CD4-positive, alpha-beta T cell treated with Interleukin-12 subunit alpha and Interleukin-12 subunit beta, for 1 hour (primary cell): ENCODE results near the gene MERTK.
"Not testable (repeated sequence)": the region's sequence is repeated elsewhere in the genome, so short reads cannot be mapped to it uniquely, and the experiment has no call there.

ENCODE experiments used
- DNase-seq: peaks from one replicate; pipeline ENCODE4 v3.0.0-alpha.2; 2020

The MERTK gene

DNA sequence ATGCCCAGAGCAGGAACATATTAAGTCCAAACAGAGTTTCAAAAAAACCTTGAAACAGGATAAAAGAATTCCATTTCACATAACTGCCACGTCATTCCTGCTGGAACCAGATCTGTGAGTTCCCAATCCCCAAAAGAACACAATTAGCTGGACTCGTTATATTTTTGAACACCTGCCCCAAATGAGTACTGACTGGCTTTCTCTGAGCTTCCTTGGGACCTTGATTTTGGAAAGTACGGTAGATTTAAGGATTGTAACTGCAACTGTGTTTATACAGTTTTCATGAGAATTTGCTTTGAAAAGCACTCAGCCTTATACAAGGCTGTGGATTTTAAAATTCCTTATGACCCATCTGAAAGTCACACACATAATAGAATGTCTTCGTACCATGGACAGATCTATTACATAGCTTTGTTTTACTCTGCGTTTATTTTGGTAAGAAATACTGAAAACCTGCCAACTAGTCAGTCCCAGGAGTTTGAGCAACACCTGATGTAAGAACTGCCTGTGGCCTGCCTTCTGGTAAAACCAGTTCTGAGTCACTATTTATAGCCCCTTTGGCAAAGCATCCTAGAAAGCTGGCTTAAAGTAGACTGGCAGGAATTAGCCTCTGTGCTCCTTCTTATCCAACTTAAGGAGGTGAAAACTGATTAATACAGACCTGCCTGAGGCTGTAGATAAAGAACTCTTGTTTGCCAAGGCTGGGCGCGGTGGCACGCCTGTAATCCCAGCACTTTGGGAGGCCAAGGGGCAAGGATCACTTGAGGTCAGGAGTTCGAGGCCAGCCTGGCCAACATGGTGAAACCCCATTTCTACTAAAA is 48.1 kb downstream of the MERTK start:
- DNase-seq, result no peak

DNA sequence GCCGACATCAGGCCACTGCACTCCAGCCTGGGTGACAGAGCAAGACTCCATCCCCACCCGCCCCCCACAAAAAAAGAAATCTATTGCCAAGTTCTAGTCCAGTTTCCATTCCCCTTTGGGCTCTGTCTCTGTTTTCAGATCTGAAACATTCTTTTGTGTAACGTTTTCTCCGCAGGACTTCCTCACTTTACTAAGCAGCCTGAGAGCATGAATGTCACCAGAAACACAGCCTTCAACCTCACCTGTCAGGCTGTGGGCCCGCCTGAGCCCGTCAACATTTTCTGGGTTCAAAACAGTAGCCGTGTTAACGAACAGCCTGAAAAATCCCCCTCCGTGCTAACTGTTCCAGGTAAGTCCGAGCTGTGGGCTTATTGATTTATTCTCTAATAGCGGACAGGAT is 48.8 kb downstream of the MERTK start:
- DNase-seq, result no peak

DNA sequence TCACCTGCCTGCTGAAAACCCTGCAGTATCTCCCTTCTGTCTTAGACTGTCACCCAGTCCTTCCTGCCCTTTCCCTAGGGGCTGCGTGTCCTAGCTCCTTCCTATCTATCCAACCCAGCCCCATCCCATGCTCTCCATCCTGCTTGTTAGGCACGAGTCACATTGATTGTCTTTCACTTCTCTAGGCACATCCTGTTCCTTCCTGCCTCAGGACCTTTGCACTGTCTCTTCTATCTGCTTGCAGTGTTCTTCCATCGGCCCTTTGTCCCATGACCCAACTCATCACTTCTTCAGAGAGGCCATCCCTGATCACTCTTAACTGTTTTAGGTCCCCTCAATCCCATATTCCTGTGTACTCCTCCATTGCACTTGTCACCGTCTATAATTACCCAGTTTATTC is 50.4 kb downstream of the MERTK start:
- no peak for DNase-seq

DNA sequence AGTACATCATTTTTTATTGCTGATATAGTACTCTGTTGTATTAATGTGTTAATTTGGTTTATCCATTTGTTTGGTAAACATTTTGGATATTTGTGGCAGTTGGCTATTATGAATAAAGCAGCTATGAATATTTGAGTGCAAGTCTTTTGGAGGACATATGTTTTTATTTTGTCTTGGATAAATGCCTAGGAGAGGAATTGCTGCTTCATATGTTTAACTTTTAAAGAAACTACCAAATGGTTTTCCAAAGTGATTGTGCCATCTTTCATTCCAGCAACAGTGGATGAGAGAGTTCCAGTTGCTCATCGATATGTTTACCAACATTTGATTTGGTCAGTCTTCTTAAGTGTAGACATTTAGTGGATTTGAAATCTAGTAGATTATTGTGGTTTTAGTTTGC is 51.8 kb downstream of the MERTK start:
- DNase-seq, result no peak

DNA sequence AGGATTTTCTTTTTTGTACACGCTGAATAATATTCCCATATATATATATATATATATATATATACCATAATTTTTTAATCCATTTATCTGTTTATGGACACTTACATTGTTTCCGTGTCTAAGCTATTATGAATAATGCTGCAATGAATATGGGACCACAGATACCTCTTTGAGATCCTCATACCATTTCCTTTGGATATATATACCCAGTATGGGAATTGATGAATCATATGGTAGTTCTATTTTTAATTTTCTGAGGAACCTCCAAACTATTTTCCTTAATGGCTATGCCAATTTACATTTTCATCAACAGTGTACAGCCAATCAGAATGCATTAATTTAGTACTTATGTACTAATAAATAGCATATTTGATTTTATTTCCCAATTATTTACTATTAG is 53.1 kb downstream of the MERTK start:
- no peak for DNase-seq

DNA sequence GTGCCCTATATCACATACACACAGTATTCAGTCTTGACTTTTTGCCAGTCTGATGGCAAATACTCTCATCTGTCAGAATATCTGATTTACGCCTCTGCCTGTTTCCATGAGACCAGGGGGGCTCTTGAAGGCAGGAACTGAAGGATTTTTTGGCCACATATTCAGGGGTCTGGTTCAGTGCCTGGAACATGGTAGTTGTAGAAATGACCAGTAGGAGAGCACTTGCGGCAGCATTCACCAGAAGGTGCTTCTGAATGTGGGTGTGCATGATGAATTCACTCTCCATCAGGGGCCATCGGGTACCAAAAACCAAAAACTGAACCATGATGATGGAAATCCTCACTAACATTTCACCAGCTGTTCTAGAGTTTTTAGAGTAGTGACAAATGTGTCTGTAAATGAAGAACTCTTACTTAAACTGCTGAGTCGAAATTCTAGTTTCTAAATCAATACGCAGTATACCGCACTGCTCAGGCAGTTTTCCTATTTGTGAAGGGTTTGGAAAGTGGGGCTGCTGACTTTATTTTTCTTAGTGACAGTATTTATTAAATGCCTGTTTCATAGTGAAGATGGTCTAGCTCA is 54.6 kb downstream of the MERTK start:
- DNase-seq, result no peak

DNA sequence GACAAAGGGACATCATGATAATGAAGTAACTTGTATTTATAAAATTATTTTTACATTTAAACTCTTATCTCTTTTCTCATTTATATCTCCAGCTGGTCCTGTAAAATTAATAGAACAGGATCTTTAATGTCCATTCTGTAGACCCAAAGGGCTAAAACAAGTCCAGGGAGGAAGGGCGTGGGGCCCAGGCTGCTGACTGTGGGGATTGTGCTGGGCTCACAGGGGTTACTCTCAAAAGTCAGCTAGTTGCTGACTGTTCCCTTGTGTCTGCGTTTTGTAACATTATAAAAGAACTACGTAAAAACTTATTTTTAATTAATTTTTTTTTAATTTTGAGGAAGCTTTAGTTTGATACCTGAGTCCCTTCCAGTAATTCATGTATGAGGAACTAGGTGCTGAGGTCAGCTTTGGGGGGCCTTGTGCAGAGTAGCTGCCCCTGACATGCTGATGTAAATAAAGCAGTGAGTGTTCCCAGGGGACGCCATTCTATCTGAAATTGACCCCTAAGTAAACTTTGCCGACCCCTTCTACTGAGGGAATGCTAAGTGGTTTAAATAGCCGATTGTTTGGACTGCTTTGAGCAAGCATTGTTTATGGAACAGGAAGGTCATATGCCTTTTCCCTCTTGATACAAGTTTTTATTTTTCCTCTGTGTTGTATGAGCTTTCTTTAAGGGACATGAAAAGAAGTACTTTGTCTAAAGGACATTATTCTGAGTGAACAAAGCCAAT is 56.4 kb downstream of the MERTK start:
- no peak for DNase-seq

DNA sequence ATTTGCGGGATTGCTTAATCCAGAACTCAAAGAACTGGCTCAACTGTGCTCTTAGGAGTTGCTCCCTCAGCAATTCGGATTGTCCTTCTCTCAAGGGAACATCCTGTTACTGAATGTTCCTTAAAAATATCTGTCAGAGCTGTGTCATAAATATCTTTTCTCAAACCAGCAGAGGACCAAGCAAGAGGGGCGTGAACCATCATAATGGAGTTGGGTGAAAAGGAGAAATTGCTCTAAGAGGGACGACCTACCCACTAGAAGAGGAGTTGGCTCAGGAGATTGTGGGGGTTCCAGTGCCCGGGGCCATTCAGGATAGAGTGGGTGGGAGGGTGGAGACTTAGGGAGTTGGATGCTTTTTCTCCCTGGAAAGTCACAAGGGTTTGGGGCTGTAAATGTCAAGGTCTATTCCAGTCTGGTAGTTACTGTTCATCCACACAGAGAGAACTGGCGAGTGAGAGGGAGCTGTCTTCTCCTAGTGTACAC is 59.5 kb downstream of the MERTK start:
- DNase-seq, result no peak

DNA sequence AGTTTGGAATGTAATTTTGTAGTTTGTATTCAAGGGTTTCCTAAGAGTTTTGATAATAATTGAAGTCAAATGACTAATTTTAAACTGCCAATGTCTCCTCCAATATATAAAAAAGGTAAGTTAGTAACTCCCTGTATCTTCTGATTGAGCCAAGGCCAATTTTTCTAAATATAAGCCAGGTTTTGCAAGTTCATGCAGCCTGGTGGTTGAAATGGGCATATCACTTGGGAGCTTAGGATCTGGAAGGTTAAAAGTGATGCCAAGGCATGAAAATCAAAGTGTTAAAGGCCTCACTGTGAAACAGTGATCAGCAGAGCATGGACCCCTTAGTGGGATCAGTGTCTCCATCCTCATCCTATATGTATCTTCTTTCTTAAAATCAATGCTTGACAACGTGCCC is 60.5 kb downstream of the MERTK start:
- no peak for DNase-seq

DNA sequence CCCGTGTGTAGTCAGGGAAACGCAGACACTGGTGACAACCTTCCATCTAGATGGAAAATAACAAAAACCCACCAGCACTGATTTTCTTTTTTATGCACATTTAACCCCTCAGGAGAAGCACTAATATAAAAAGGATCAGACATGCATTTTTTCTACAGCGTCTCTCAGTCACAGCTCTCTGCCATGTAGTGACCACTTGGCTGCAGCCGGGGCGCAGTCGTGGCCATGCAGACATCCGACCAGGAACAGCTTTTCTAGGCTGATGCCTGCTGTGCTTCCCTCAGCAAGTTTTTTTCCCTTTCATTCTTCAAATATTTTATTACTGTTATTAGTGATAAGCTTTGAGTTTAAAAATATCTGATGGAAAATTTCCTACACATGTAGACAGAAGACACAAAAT is 63.3 kb downstream of the MERTK start:
- no peak for DNase-seq

DNA sequence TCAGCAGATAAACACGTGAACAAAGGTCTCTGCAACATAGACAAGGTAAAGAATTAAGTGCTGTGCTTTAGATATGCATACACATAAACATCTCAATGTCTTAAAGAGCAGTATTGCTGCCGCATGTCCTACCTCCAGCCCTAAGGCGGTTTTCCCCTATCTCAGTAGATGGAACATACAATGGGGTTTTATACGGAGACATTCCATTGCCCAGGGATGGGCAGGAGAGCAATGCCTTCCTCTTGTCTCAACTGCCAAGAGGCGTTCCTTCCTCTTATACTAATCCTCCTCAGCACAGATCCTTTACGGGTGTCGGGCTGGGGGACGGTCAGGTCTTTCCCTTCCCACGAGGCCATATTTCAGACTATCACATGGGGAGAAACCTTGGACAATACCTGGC is 64.7 kb downstream of the MERTK start:
- not testable (repeated sequence) for DNase-seq

DNA sequence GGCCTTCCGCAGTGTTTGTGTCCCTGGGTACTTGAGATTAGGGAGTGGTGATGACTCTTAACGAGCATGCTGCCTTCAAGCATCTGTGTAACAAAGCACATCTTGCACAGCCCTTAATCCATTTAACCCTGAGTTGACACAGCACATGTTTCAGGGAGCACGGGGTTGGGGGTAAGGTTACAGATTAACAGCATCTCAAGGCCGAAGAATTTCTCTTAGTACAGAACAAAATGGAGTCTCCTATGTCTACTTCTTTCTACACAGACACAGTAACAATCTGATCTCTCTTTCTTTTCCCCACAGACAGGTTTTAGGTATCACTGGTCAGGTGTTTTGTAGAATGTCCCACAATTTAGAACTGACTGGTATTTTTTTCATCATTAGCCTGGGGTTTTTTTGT is 65.1 kb downstream of the MERTK start:
- not testable (repeated sequence) for DNase-seq

DNA sequence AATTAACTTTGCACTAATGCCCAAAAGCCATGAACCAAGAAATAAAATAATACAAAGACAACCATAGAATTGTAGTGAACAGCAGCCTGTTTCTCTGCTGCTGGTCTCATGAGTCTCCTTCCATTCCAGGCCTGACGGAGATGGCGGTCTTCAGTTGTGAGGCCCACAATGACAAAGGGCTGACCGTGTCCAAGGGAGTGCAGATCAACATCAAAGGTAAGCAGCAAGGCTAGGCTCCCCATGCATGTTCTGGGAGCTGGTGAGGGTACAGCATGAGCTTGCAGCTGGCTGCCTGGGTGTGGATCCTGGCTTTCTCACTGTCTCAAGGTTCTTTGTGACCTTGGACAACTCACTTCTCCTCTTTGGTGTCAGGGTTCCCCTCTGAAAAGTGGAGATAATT is 66.7 kb downstream of the MERTK start:
- no peak for DNase-seq

DNA sequence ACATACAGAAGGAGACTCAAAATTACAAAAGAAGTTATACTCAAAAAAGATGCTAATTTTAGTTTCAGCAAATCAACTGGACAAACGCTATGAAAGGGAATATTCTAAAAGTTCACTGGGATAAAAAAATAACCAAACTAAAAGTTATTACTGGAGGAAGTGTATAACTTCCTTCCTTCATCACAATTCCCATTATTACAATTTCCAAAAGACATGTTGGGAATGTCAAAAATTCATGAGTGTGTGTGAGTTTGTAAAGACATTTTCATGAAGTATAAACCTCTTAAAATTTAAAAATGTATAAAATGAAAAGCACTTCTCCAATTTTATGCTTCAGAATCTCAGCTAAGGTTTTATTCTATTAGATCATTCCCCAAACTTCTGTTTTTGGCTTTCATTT is 67.8 kb downstream of the MERTK start:
- no peak for DNase-seq

DNA sequence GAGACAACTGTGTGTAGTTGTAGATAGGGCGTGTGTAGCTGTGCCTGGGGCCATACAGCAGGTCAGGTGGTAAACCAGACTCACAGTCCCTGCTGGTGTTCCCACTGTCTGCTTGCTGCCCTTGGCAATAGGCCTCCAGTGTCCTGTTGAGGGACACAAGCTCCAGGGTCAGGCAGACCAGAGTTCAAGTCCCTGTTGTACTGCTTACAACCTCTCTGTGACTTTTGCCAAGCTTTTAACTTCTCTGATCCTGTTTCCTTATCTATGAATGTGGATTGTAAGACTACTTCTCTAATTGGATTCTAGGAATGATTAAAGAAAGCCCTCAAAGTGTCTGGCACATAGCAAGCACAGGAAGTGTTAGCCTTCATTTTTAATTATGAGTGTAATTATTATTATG is 68.6 kb downstream of the MERTK start:
- no peak for DNase-seq

DNA sequence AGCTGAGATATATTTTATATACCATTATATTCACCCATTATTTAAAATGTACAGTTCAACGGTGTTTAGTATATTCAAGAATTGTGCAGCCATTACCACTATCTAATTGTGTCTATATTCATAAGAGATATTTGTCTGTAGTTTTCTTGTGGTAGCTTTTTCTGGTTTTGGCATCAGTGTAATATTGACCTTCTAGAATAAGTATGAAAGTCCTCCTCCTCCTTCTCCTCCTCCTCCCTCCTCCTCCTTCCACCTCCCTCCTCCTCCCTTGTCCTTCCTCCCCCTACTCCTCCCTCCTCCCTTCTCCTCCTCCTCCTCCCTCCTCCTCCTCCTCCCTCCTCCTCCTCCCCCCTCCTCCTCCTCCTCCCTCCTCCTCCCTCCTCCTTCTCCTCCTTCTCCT is 72.0 kb downstream of the MERTK start:
- DNase-seq, result no peak

DNA sequence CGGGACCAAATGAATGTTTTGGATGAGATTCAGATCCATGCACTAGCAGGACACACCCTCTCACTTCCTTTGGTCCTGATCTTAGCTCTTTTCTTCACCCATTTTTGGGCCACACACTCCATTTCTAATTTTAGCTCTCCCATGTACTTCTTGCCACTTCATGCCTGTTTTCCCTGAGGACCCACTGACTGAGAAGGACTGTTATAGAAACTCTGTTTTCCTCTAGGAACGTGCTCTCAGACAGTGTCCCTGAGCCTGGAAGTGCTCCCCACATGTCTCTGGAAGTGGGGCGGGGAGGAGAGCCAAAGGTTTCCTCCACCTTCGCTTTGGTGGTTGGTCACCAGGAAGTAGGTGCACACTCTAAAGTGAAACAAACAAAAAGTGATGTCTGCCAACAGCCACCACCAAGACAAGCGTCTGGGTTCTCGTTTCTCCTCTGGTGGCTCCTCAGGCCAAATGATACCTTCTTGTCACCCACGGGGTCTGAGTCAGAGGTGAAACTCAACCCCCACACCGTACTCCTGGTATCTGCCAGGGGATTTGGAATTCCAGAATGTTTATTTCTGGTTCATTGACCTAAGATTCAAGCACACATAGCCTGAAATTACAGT is 74.7 kb downstream of the MERTK start:
- DNase-seq, result no peak

DNA sequence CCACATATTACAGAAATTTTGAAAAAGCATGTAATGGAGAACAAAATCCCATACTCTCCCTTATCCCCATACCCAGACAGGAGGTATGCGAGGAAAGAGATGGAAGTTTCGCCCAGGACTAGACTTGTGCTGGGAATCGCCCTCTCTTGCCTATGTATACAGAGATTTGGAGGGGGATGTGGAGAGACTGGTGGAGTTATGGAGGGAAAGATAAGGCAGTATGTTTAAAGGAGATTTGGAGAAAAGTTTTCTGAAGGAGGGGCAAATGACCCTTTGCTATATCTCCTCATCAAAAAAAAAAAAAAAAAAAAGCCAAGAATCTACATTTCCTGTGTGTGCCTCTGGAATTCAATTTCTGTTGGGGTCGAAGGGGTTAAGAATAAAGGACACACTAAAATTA is 75.3 kb downstream of the MERTK start:
- no peak for DNase-seq

DNA sequence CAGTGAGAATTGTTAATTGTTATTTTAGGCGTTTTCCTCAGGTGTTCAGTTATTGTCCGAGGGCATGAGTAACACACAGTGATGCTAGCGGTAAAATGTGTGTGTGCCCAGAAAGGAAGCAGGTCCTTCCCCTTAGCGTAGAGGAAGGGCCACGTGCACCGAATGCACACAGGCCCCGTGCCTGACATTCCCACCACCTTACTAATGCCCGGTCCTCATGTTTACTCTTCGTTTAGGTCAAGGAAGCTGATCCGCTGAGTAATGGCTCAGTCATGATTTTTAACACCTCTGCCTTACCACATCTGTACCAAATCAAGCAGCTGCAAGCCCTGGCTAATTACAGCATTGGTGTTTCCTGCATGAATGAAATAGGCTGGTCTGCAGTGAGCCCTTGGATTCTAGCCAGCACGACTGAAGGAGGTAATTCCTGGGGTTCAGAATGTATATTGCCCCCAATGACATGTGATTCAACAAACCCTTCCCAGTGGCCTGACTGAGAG is 76.7 kb downstream of the MERTK start:
- no peak for DNase-seq

DNA sequence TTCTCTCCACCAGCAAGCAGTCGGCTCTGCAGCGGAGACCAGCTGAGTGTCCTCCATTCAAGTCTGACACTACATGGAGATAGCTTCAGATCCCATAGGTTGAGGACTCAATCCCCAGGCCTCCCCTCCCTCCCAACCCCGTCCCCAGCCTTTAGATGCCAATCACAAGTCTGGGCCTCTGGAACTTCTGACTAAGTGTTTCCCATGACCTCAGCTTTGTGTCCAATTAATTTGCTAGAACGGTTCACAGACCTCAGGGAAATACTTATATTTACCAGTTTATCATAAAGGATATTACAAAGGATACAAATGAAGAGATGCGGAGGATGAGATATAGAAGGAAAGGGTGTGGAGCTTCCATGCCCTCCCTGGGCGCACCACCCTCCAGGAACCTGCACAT is 77.4 kb downstream of the MERTK start:
- DNase-seq, result no peak

DNA sequence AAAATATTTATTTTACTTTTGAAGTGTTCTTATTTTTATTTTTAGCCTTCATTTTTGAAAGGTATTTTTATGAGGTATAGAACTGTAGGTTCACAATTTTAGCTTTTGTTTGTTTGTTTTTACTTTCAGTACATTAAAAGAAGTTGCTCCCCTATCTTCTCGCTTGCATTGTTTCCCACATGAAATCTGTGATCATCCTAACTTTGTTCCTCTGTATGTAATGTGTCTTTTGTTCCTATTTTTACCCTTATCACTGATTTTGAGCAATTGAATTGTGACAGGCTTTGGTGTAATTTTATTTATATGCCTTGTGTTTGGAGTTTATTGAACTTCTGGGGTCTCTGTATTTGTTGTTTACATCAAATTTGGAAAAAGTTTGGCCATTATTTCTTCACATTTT is 78.8 kb downstream of the MERTK start:
- DNase-seq, result no peak

DNA sequence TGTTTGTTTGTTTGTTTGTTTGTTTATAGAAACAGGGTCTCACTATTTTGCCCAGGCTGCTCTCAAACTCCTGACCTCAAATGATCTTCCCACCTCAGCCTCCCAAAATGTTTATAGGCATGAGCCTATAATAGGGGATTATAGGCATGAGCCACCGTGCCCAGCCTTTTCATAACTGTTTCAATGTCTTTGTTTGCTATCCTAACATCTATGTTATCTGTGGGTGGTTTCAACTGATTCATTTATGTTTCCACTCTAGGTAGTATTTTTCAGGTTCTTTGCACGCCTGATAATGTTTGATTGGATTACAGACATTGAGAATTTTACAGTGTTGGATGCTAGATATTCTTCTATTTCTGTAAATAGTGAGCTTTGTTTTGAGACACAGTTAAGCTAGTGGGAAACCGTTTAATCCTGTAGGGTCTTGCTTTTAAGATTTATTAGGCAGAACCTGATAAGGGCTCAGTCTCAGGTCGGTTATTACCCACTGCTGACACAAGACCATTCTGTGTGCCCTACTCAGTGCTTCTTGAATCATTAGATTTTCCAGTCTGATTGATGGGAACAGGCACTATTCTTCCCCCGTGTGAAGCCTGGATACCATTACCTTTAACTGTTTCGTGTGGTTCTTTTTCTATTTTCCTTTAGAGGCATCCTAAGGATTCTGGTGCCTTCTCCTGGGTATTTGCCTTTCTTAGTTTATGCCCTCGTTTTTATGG is 80.2 kb downstream of the MERTK start:
- DNase-seq, result no peak

DNA sequence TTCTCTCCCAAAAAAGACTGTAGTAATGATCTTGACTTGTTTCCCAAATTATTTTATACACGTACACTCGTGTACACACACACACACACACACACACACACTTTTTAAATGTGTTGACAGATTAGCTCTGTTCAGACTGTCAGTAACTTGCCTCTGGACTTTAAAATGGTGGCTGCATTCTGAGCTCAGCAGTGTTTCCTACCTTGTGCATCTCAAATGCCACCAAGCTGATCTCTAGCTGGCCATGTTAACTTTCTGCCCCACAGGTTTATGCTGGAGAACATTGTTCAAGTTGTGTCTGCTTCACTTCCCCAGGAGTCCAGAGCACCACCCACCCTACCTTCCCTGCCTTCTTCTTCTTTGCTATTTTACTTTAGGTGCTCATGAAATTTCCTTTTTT is 83.3 kb downstream of the MERTK start:
- DNase-seq, result no peak
